ENCODE data around the gene LAMB1. TPM values are rescaled to one million over a fixed set of nuclear protein-coding genes. Genes with fewer than 3 reads are reported as not detected.

Gene LAMB1
- total and polyA plus RNA-seq, 2 of the 13 experiments (the other 11 are each of a cell fraction or from before 2014, with no cell fraction given): 109 to 124 TPM

GRCh38 chr7:108002726-108003598 is at the start of gene LAMB1 (continued):
- TF ChIP-seq ZBTB20 (CRISPR knock-in tag; IDR thresholded peaks at IDR 0.05; ENCODE audit: borderline replicate concordance, low read depth) (no peak), ZNF691 (CRISPR knock-in tag; IDR thresholded peaks at IDR 0.05; ENCODE audit: borderline replicate concordance, low read depth) (0 out of 2 replicates have a peak, but pooled peaks have one; percentile 12), ZNF777 (CRISPR knock-in tag; IDR thresholded peaks at IDR 0.05) (peak; percentile 88), ZFYVE20 (CRISPR knock-in tag; IDR thresholded peaks at IDR 0.05; ENCODE audit: borderline replicate concordance, low read depth) (no peak), ZNF670 (CRISPR knock-in tag; IDR thresholded peaks at IDR 0.05; ENCODE audit: borderline replicate concordance) (no peak), CAMTA2 (CRISPR knock-in tag; IDR thresholded peaks at IDR 0.05; ENCODE audit: borderline replicate concordance) (peak; percentile 44; the same call in 1 of the 2 replicates), ZMYM4 (CRISPR knock-in tag; IDR thresholded peaks at IDR 0.05) (peak; percentile 24; the same call in 1 of the 2 replicates), AGO2 (optimal IDR thresholded peaks at IDR 0.05; ENCODE audit: low read depth, low read length) (peak; percentile 25), ZNF800 (CRISPR knock-in tag; IDR thresholded peaks at IDR 0.05) (peak; percentile 70; the same call in 1 of the 2 replicates), MTF2 (CRISPR knock-in tag; IDR thresholded peaks at IDR 0.05; ENCODE audit: borderline replicate concordance) (0 out of 2 replicates have a peak, but pooled peaks have one; percentile 23), YEATS4 (CRISPR knock-in tag; IDR thresholded peaks at IDR 0.05; ENCODE audit: borderline replicate concordance) (peak; percentile 23; the same call in 1 of the 2 replicates), ZNF124 (CRISPR knock-in tag; IDR thresholded peaks at IDR 0.05) (0 out of 2 replicates have a peak, but pooled peaks have one; percentile 32), ZSCAN31 (CRISPR knock-in tag; IDR thresholded peaks at IDR 0.05; ENCODE audit: low read depth) (peak; percentile 16; the same call in 1 of the 2 replicates), ZGPAT (CRISPR knock-in tag; IDR thresholded peaks at IDR 0.05) (peak; percentile 56; the same call in 1 of the 2 replicates), SRY (CRISPR knock-in tag; IDR thresholded peaks at IDR 0.05) (peak; percentile 88; the same call in 1 of the 2 replicates), ZNF180 (CRISPR knock-in tag; IDR thresholded peaks at IDR 0.05; ENCODE audit: borderline replicate concordance, low read depth) (0 out of 2 replicates have a peak, but pooled peaks have one; percentile 17), SNAPC2 (CRISPR knock-in tag; IDR thresholded peaks at IDR 0.05) (peak; percentile 36; the same call in 1 of the 2 replicates), MEIS1 (CRISPR knock-in tag; IDR thresholded peaks at IDR 0.05; ENCODE audit: borderline replicate concordance) (0 out of 2 replicates have a peak, but pooled peaks have one; percentile 41), ZNF558 (CRISPR knock-in tag; IDR thresholded peaks at IDR 0.05; ENCODE audit: borderline replicate concordance) (no peak; the same call in 1 of the 2 replicates), E2F5 (CRISPR knock-in tag; conservative IDR thresholded peaks at IDR 0.05) (0 out of 2 replicates have a peak, but pooled peaks have one; percentile 15)

Measured in HepG2 (cell line).